Measurements from ENCODE around the gene VPS13D.
A peak's percentile ranks its signal among the peaks of the same experiment; 100 is the strongest.
"Not testable (repeated sequence)": the region's sequence is repeated elsewhere in the genome, so short reads cannot be mapped to it uniquely, and the experiment has no call there.

Gene VPS13D

GRCh38 chr1:12359359-12360133 is 129.7 kb downstream of the VPS13D start:
- no peak for DNase-seq (ENCODE audit: low read depth in 3 of 3, low spot score in 1 of 3)

DNA sequence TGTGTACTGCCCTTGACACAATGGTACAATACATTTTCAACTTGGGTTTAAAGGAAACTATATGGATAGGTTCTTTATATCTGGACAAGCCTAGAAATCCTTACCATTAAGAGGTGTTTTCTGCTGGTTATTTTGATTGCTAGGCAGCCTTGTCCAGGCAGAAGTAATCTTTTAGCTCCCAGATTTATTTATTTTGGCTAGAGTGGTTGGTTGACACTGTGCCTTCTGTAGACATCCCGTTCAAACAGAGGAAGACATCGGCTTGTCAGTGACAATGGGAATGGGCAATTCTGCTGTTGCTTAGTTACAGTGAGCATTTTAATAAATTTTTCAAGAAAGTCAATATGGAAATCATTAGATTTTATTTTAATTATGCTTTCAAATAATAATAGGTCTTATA is 138.8 kb downstream of the VPS13D start:
- no peak for DNase-seq (ENCODE audit: low read depth in 3 of 3, low spot score in 1 of 3)

DNA sequence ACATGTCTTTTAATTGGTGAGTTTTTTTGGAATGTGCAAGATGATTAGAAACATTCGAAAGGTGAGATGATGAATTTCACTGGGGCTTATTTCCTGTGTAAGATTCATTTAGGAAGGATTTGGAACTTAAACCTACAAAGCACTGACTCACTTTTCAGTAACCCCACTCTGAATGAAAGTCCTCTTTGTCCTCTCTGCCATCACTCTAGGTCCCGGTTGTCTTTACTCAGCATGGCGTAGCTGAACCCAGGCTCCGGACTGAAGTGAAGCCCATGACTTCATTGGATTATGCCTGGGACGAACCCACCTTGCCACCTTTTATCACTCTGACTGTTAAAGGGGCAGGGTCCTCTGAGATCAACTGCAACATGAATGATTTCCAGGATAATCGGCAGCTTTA is 139.4 kb downstream of the VPS13D start:
- DNase-seq (ENCODE audit: low read depth in 3 of 3, low spot score in 1 of 3), result no peak

- no peak for DNase-seq (ENCODE audit: low read depth in 3 of 3, low spot score in 1 of 3)
Measured at GRCh38 chr1:12370333-12370975, 140.6 kb downstream of the VPS13D start.

- DNase-seq (ENCODE audit: low read depth in 3 of 3, low spot score in 1 of 3), result no peak
Measured at GRCh38 chr1:12371053-12371452, 141.2 kb downstream of the VPS13D start.

GRCh38 chr1:12372180-12372579 is 142.3 kb downstream of the VPS13D start:
- no peak for DNase-seq (ENCODE audit: low read depth in 3 of 3, low spot score in 1 of 3)

GRCh38 chr1:12372761-12373160 is 142.9 kb downstream of the VPS13D start:
- no peak for DNase-seq (ENCODE audit: low read depth in 3 of 3, low spot score in 1 of 3)

GRCh38 chr1:12375133-12375829 is 145.5 kb downstream of the VPS13D start:
- no peak for DNase-seq (ENCODE audit: low read depth in 3 of 3, low spot score in 1 of 3)

GRCh38 chr1:12376236-12377045 is 146.6 kb downstream of the VPS13D start:
- no peak for DNase-seq (ENCODE audit: low read depth in 3 of 3, low spot score in 1 of 3)

- DNase-seq (ENCODE audit: low read depth in 3 of 3, low spot score in 1 of 3), result no peak
Measured at GRCh38 chr1:12380326-12381249, 150.8 kb downstream of the VPS13D start.

DNA sequence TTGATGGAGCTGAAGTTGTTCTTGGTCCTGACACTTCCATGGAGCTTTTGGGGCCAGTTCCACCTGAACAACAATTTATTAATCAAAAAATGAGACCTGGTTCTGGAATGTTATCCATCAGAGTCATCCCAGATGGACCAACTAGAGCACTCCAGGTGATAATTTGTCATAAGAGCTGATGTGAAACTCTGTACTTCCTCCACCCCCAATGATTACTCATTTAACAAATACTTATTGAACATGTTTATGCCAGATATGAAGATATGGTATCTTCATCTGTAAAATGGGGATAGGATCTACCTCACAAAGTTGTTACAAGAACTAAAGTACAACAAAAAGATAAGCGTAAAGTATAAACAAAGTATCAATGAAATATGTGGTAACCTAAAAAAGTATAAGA is 153.2 kb downstream of the VPS13D start:
- no peak for DNase-seq (ENCODE audit: low read depth in 3 of 3, low spot score in 1 of 3)

- DNase-seq (ENCODE audit: low read depth in 3 of 3, low spot score in 1 of 3), result no peak
Measured at GRCh38 chr1:12383786-12384185, 154.0 kb downstream of the VPS13D start.

GRCh38 chr1:12384836-12385456 is 155.1 kb downstream of the VPS13D start:
- no peak for DNase-seq (ENCODE audit: low read depth in 3 of 3, low spot score in 1 of 3)

- DNase-seq (ENCODE audit: low read depth in 3 of 3, low spot score in 1 of 3), result peak in 1 of 3 donors; percentile 10
Measured at GRCh38 chr1:12386130-12386529, 156.3 kb downstream of the VPS13D start.

- DNase-seq (ENCODE audit: low read depth in 3 of 3, low spot score in 1 of 3), result no peak
Measured at GRCh38 chr1:12387641-12388040, 157.8 kb downstream of the VPS13D start.

DNA sequence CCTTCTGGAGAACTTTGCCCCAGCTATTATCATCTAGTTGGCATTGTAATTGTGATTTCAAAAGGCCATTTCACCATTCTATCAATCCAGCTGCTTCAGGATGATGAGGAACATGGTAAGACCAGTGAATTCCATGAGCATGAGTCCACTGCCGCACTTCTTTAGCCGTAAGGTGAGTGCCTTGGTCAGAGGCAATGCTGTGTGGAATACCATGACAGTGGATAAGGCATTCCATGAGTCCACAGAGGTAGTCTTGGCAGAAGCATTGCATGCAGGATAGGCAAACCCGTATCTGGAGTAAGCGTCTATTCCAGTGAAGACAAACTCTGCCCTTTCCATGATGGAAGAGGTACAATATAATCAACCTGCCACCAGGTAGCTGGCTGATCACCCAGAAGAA is 160.5 kb downstream of the VPS13D start:
- DNase-seq (ENCODE audit: low read depth in 3 of 3, low spot score in 1 of 3), result not testable (repeated sequence)

DNA sequence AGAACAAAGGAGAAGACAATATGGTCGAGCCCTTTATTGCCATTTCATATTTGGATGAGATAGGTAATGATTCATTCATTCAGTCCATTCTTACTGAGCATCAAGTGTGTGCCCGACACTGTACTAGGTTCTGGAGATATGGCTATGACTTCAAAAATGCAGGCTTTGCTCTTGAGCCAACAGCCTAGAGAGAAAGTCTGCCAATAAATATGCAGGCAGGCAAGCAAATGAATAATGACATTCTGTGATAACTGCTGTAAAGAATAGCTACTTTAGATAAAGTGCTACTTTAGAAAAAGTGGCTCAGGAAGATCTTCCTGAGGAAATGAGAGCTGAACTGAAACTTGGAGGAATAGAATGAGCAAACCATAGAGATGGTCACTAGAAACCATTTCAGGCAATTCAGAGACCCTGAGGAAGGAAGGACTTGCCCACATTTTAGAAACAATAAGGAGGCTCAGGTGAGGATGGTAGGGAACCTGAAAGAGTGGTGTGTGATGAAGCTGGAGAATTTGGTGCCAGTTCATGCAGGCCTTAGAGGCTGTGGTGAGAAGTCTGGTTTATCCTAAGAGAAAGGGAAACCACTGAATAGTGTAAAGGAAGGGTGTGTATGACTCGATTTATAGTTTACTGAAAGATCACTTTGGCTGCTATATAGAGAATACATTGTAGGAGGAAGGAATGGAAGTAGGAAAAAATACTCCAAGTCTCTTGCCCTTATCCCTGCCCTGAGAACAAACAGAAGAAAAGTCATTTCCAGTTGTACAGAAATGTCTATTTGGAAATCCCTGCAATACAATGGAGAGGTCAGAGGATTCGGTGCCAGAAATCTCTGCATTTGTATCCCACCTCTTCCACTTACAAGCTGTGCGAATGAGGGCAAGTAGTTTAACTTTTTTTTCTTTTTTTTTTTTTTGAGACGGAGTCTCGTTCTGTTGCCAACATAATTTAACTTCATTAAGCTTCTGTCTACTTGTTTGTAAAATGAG is 167.9 kb downstream of the VPS13D start:
- DNase-seq (ENCODE audit: low read depth in 3 of 3, low spot score in 1 of 3), result no peak

DNA sequence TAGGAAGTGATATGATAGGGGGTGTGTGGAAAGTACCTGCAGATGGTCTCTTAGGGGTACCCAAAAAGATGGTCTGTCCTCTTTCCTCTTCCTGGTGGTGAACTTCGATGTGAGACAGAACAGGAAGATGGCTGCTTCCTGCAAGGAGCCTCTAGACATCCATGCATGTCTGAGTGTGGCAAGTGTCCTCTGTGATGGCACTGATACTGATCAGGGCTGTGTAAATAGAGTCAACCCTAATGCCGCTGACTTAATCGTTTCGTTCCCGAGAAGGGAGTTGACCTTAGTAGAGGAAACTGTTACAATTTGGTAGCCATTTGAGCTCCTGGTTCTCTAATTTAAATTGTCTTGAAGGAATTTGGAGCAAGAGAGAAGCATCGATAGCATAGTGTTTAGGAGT is 168.6 kb downstream of the VPS13D start:
- DNase-seq (ENCODE audit: low read depth in 3 of 3, low spot score in 1 of 3), result no peak
